H1 (cell line): ENCODE results near the gene PURB.
A peak's percentile ranks its signal among the peaks of the same experiment; 100 is the strongest.

Source experiments
- CBX5 ChIP-seq: fragments of 300-800, 300-1000 bp; sonication (generic); IDR thresholded peaks from 2 replicates; pipeline ENCODE4 v1.7.1; 2016; ENCODE audit warnings: antibody characterized with exemption, low read length, low read depth
- CTCF ChIP-seq, 3 experiments: IDR thresholded peaks; 1 replicate in 2 of 3; 2 replicates in 1 of 3; pipeline versions ENCODE4 v1.5.1 to v1.6.1; 2011; ENCODE audit warnings: low read length in 3 of 3, mild to moderate bottlenecking in 3 of 3, inconsistent platforms in 2 of 3, low read depth in 1 of 3, moderate library complexity in 1 of 3; ENCODE audit not compliant: insufficient read depth in 1 of 3; ENCODE audit errors: control extremely low read depth in 1 of 3
- EGR1 ChIP-seq: IDR thresholded peaks from 2 replicates; pipeline ENCODE4 v1.6.1; 2011; ENCODE audit warnings: low read depth, low read length, borderline replicate concordance
- EZH2 ChIP-seq: fragments of 200-600 bp; sonication (generic); IDR thresholded peaks from 2 replicates; pipeline ENCODE4 v1.7.1; 2012; ENCODE audit warnings: low read depth, mild to moderate bottlenecking, moderate library complexity, low read length, inconsistent platforms; ENCODE audit not compliant: severe bottlenecking
- GABPA ChIP-seq: IDR thresholded peaks from 2 replicates; pipeline ENCODE4 v1.6.1; 2011; ENCODE audit warnings: mild to moderate bottlenecking, low read length, moderate library complexity, borderline replicate concordance; ENCODE audit not compliant: insufficient read depth
- HDAC6 ChIP-seq: IDR thresholded peaks from one replicate; pipeline ENCODE4 v1.7.1; 2012; ENCODE audit warnings: low read depth, mild to moderate bottlenecking, inconsistent platforms, low read length, moderate library complexity
- POLR2A ChIP-seq, 2 experiments: IDR thresholded peaks; 1 replicate in 1 of 2; 2 replicates in 1 of 2; pipeline ENCODE4 v1.6.1; 2011; ENCODE audit warnings: low read depth in 2 of 2, low read length in 2 of 2, mild to moderate bottlenecking in 2 of 2; ENCODE audit errors: control extremely low read depth in 1 of 2
- POLR2AphosphoS5 ChIP-seq: IDR thresholded peaks from 2 replicates; pipeline ENCODE4 v1.6.1; 2011; ENCODE audit warnings: low read depth, low read length
- RAD21 ChIP-seq, 2 experiments: IDR thresholded peaks in 1 of 2; conservative IDR thresholded peaks in 1 of 2; 2 replicates each; pipeline ENCODE4 v1.6.1; 2011; ENCODE audit warnings: low read depth in 2 of 2, low read length in 2 of 2, improper control_type of control experiment in 1 of 2, inconsistent platforms in 1 of 2, mild to moderate bottlenecking in 1 of 2, moderate library complexity in 1 of 2
- RFX5 ChIP-seq: IDR thresholded peaks from 2 replicates; pipeline ENCODE4 v1.6.1; 2011; ENCODE audit warnings: low read depth, low read length, improper control_type of control experiment, borderline replicate concordance
- SRF ChIP-seq: IDR thresholded peaks from 2 replicates; pipeline ENCODE4 v1.6.1; 2011; ENCODE audit warnings: mild to moderate bottlenecking, low read depth, low read length, moderate library complexity
- TAF1 ChIP-seq: IDR thresholded peaks from 2 replicates; pipeline ENCODE4 v1.6.1; 2011; ENCODE audit warnings: mild to moderate bottlenecking, low read depth, low read length
- TF ChIP-seq, protein P1 (sequence below): IDR thresholded peaks from 2 replicates; pipeline ENCODE4 v1.6.1; 2011; ENCODE audit warnings: low read length, improper control_type of control experiment

DNA sequence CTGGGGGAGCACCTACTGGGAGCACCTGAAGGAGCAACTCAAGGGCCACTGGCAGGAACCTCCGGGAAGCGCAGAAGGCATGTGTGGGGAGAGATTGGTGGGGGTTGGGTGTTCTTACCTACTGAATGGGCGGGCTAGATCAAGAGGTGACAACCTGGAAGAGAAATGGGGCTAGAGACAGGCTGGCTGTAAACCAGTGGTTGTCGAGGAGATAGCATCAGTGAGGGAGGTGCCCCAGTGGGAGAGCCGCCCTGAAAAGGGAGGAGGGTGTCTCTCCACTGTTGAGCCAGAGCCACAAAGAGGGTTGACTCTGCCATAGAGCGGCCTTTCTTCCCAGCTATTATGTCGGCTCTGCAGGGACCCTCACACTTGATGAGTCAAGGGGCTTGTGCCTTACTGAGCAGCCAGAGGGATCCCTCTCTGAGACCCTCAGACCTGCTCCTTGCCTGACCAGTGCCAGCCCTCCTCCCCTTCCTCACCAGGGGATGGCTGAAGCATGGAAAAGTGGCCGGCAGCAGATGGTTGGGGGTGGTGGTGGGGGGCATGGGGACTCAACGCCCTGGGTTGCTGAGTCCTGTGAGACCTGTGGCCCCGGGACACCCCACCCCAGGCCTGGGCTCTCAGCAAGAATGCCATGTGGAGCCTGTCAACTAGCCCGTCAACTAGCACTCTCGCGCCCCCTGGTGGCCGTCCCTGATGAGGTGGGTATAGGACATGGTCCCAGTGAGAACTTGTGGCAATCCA is 36.4 kb upstream of the PURB start:
- TF ChIP-seq HDAC6 (no peak), GABPA (no peak), EGR1 (no peak), POLR2A (IDR thresholded peaks at IDR 0.05; ENCODE audit: control extremely low read depth in 1 of 2, low read depth in 2 of 2, low read length in 2 of 2) (no peak), RFX5 (no peak), SRF (no peak), CTCF (IDR thresholded peaks at IDR 0.05; ENCODE audit: control extremely low read depth in 1 of 3, insufficient read depth in 1 of 3, low read depth in 1 of 3, low read length in 3 of 3) (peak; percentile 82 to 91 (median 89)), POLR2AphosphoS5 (no peak), EZH2 (no peak), CBX5 (no peak), RAD21 (IDR thresholded peaks at IDR 0.05 in 1 of 2, conservative IDR thresholded peaks at IDR 0.05 in 1 of 2; ENCODE audit: low read depth in 2 of 2, low read length in 2 of 2) (peak; percentile 83 to 89), TAF1 (no peak)
- TF ChIP-seq, protein P1, sequence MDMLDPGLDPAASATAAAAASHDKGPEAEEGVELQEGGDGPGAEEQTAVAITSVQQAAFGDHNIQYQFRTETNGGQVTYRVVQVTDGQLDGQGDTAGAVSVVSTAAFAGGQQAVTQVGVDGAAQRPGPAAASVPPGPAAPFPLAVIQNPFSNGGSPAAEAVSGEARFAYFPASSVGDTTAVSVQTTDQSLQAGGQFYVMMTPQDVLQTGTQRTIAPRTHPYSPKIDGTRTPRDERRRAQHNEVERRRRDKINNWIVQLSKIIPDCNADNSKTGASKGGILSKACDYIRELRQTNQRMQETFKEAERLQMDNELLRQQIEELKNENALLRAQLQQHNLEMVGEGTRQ, result no peak
